ENCODE results near the gene PDZD7.

PDZD7 gene

GRCh38 chr10:100963826-100964225, 67.1 kb downstream of the PDZD7 start:
- Histone ChIP-seq H2AFZ (ENCODE audit: low read length) (no peak overlapping the region), H3K27ac (ENCODE audit: low read length) (no peak overlapping the region), H3K9me2 (replicated peaks; ENCODE audit: insufficient read depth, low read length) (no peaks in the 10 kb centered on the region), H3F3A (ENCODE audit: insufficient read depth, low read length) (no peaks in the 10 kb centered on the region), H3K36me3 (replicated peaks; ENCODE audit: insufficient read depth, low read length) (peaks cover 17% of the 10 kb centered on the region; the same call in 1 of the 2 replicates), H3K4me1 (ENCODE audit: low read length) (no peaks in the 10 kb centered on the region), H3K9me3 (replicated peaks; ENCODE audit: insufficient read depth, low read length) (no peaks in the 10 kb centered on the region), H4K20me1 (ENCODE audit: insufficient read depth, low read length) (no peaks in the 10 kb centered on the region), H3K4me3 (ENCODE audit: low read length) (no peak overlapping the region), H3K4me2 (ENCODE audit: low read depth, low read length) (no peak overlapping the region), H3K9ac (ENCODE audit: low read length) (no peak overlapping the region), H3K27me3 (replicated peaks; ENCODE audit: insufficient read depth, low read length) (no peaks in the 10 kb centered on the region), H3K79me2 (ENCODE audit: low read length) (no peaks in the 10 kb centered on the region)
- no peak for DNase-seq
- no peak for TF ChIP-seq EZH2 (optimal IDR thresholded peaks at IDR 0.05; ENCODE audit: low read depth, low read length)
- TF ChIP-seq, protein P1, sequence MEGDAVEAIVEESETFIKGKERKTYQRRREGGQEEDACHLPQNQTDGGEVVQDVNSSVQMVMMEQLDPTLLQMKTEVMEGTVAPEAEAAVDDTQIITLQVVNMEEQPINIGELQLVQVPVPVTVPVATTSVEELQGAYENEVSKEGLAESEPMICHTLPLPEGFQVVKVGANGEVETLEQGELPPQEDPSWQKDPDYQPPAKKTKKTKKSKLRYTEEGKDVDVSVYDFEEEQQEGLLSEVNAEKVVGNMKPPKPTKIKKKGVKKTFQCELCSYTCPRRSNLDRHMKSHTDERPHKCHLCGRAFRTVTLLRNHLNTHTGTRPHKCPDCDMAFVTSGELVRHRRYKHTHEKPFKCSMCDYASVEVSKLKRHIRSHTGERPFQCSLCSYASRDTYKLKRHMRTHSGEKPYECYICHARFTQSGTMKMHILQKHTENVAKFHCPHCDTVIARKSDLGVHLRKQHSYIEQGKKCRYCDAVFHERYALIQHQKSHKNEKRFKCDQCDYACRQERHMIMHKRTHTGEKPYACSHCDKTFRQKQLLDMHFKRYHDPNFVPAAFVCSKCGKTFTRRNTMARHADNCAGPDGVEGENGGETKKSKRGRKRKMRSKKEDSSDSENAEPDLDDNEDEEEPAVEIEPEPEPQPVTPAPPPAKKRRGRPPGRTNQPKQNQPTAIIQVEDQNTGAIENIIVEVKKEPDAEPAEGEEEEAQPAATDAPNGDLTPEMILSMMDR (IDR thresholded peaks at IDR 0.05; ENCODE audit: low read length), result no peak
- TF ChIP-seq EZH2phosphoT487 (IDR thresholded peaks at IDR 0.05; ENCODE audit: low read length), result no peak

DNA sequence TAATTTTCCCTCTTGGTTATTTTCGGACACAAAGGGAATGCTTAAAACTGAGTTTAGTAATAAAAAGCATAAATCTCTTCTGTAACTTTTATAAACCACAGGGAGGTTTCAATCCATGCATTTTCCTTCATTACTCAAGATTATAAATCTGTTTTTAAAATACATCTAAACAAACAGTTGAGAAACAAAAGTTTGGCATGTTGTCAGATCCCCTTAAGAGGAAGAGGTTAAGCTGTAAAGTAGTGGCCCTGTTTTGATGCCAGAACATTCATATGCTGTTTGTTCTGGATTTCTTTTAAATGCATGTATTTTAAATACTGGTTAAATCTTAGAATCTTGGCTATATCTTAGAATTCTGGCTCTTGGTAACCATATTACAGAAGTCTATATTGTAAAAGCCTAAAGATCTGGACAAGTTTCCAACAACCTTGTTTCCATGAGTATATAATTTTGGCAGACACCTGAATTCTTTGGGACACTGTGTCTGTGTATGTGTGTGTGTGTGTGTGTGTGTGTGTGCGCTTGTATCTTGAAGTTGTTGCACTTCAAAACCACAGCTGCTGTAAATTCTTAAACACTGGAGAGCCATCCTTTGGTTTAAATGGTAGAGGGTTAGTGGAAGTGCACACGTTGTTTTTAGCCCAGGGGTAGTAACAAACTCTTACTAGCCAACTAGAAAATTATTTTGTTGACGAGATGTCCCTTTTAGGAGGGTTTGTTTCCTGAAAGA, 68.4 kb downstream of the PDZD7 start:
- Histone ChIP-seq H3K9ac (ENCODE audit: low read length) (no peak overlapping the region), H3F3A (ENCODE audit: insufficient read depth, low read length) (no peaks in the 10 kb centered on the region), H3K4me3 (ENCODE audit: low read length) (no peak overlapping the region), H3K9me3 (replicated peaks; ENCODE audit: insufficient read depth, low read length) (no peaks in the 10 kb centered on the region), H3K27ac (ENCODE audit: low read length) (no peak overlapping the region), H2AFZ (ENCODE audit: low read length) (no peak overlapping the region), H3K9me2 (replicated peaks; ENCODE audit: insufficient read depth, low read length) (no peaks in the 10 kb centered on the region), H3K4me2 (ENCODE audit: low read depth, low read length) (no peak overlapping the region), H3K27me3 (replicated peaks; ENCODE audit: insufficient read depth, low read length) (no peaks in the 10 kb centered on the region), H3K36me3 (replicated peaks; ENCODE audit: insufficient read depth, low read length) (peaks cover 17% of the 10 kb centered on the region; the same call in 1 of the 2 replicates), H3K79me2 (ENCODE audit: low read length) (no peaks in the 10 kb centered on the region), H4K20me1 (ENCODE audit: insufficient read depth, low read length) (no peaks in the 10 kb centered on the region), H3K4me1 (ENCODE audit: low read length) (no peaks in the 10 kb centered on the region)
- DNase-seq, result no peak
- TF ChIP-seq EZH2phosphoT487 (IDR thresholded peaks at IDR 0.05; ENCODE audit: low read length), result no peak
- TF ChIP-seq EZH2 (optimal IDR thresholded peaks at IDR 0.05; ENCODE audit: low read depth, low read length), result no peak
- TF ChIP-seq, protein P1 (IDR thresholded peaks at IDR 0.05; ENCODE audit: low read length), result no peak

GRCh38 chr10:100960251-100960650, 70.7 kb downstream of the PDZD7 start:
- no peak overlapping the region for H2AFZ ChIP-seq (ENCODE audit: low read length)

More at GRCh38 chr10:100960251-100960650, 70.7 kb downstream of the PDZD7 start:
- DNase-seq, result no peak
- Histone ChIP-seq H4K20me1 (ENCODE audit: insufficient read depth, low read length) (no peaks in the 10 kb centered on the region), H3K9ac (ENCODE audit: low read length) (no peak overlapping the region), H3F3A (ENCODE audit: insufficient read depth, low read length) (no peaks in the 10 kb centered on the region), H3K36me3 (replicated peaks; ENCODE audit: insufficient read depth, low read length) (peaks cover 17% of the 10 kb centered on the region; the same call in 1 of the 2 replicates), H3K9me2 (replicated peaks; ENCODE audit: insufficient read depth, low read length) (no peaks in the 10 kb centered on the region), H3K27me3 (replicated peaks; ENCODE audit: insufficient read depth, low read length) (no peaks in the 10 kb centered on the region), H3K79me2 (ENCODE audit: low read length) (no peaks in the 10 kb centered on the region), H3K4me2 (ENCODE audit: low read depth, low read length) (no peak overlapping the region), H3K9me3 (replicated peaks; ENCODE audit: insufficient read depth, low read length) (no peaks in the 10 kb centered on the region), H3K27ac (ENCODE audit: low read length) (no peak overlapping the region), H3K4me1 (ENCODE audit: low read length) (peaks cover 5% of the 10 kb centered on the region; the same call in 1 of the 2 replicates), H3K4me3 (ENCODE audit: low read length) (no peak overlapping the region)
- TF ChIP-seq EZH2 (optimal IDR thresholded peaks at IDR 0.05; ENCODE audit: low read depth, low read length) (no peak), EZH2phosphoT487 (IDR thresholded peaks at IDR 0.05; ENCODE audit: low read length) (no peak)
- TF ChIP-seq, protein P1 (IDR thresholded peaks at IDR 0.05; ENCODE audit: low read length), result no peak
